Measurements from ENCODE around the gene PTMS. TPM values are rescaled to one million over a fixed set of nuclear protein-coding genes. Genes with fewer than 3 reads are reported as not detected.

Gene PTMS
- total RNA-seq, 1 donor from 2014 or later = 152 TPM

GRCh38 chr12:6779708-6780432, 13.7 kb downstream of the PTMS start:
- intact Hi-C loops (cut with DNase I) = loop anchor here (1.0 to 5.0 kb wide), 4 partner anchors 27 to 163 kb away; partner anchors contain the start of genes GPR162 and MLF2
- no peak for DNase-seq (ENCODE audit: missing footprints)
- ATAC-seq = no peak

- DNase-seq (ENCODE audit: missing footprints) (no peak), ATAC-seq (no peak)
- intact Hi-C loops (cut with DNase I) = loop anchor here (5.0 kb wide), 1 partner anchor 42 kb away; the partner anchor contains the start of gene GPR162
Observed at GRCh38 chr12:6780573-6780972, 14.4 kb downstream of the PTMS start.

- ATAC-seq = no peak
- no peak for DNase-seq (ENCODE audit: missing footprints)
- intact Hi-C loops (cut with DNase I) = loop anchor here (5.0 kb wide), 1 partner anchor 40 kb away; the partner anchor contains the start of gene GPR162
Observed at GRCh38 chr12:6782119-6782518, 16.0 kb downstream of the PTMS start.

- intact Hi-C loops (cut with DNase I) = loop anchor here (5.0 kb wide), 1 partner anchor 39 kb away; the partner anchor contains the start of gene GPR162
- ATAC-seq = no peak
- no peak for DNase-seq (ENCODE audit: missing footprints)
Observed at GRCh38 chr12:6782850-6783566, 16.8 kb downstream of the PTMS start.

GRCh38 chr12:6783828-6784227, 17.7 kb downstream of the PTMS start:
- no peak for DNase-seq (ENCODE audit: missing footprints)
- intact Hi-C loops (cut with DNase I) = loop anchor here (5.0 kb wide), 1 partner anchor 38 kb away; the partner anchor contains the start of gene GPR162
- no peak for ATAC-seq

- no peak for DNase-seq (ENCODE audit: missing footprints)
- intact Hi-C loops (cut with DNase I) = loop anchor here (5.0 kb wide), 1 partner anchor 38 kb away; the partner anchor contains the start of gene GPR162
- ATAC-seq = no peak
Observed at GRCh38 chr12:6784296-6784695, 18.1 kb downstream of the PTMS start.

GRCh38 chr12:6784761-6785160, 18.6 kb downstream of the PTMS start:
- no peak for ATAC-seq
- no peak for DNase-seq (ENCODE audit: missing footprints)
- intact Hi-C loops (cut with DNase I) = loop anchor here (5.0 kb wide), 1 partner anchor 38 kb away; the partner anchor contains the start of gene GPR162

GRCh38 chr12:6786416-6787094, 20.4 kb downstream of the PTMS start:
- intact Hi-C loops (cut with DNase I) = no loop called here
- no peak for ATAC-seq

GRCh38 chr12:6787309-6787708, 21.1 kb downstream of the PTMS start:
- intact Hi-C loops (cut with DNase I) = no loop called here
- ATAC-seq (no peak), DNase-seq (ENCODE audit: missing footprints) (no peak)

More at GRCh38 chr12:6786416-6787094, 20.4 kb downstream of the PTMS start:
- no peak for DNase-seq (ENCODE audit: missing footprints)

- intact Hi-C loops (cut with DNase I) = no loop called here
- DNase-seq (ENCODE audit: missing footprints) (peak; percentile 87), ATAC-seq (peak; percentile 77)
Observed at GRCh38 chr12:6788972-6789924, 23.1 kb downstream of the PTMS start, which contains the start of gene CD4. CD4 (plus strand) TSS chr12:6789528; CDS start chr12:6800139, 10,611 bp downstream.

- DNase-seq (ENCODE audit: missing footprints) = no peak
Observed at GRCh38 chr12:6790496-6791150, 24.5 kb downstream of the PTMS start.

GRCh38 chr12:6791931-6792520, 25.9 kb downstream of the PTMS start:
- intact Hi-C loops (cut with DNase I) = no loop called here
- DNase-seq (ENCODE audit: missing footprints) (no peak), ATAC-seq (peak; percentile 9)

More at GRCh38 chr12:6790496-6791150, 24.5 kb downstream of the PTMS start:
- intact Hi-C loops (cut with DNase I) = no loop called here
- no peak for ATAC-seq

- intact Hi-C loops (cut with DNase I) = loop anchor here (1.0 kb wide), 1 partner anchor 37 kb away; no protein-coding TSS in a partner anchor
- DNase-seq (ENCODE audit: missing footprints) = peak; percentile 81
Observed at GRCh38 chr12:6792522-6793201, 26.5 kb downstream of the PTMS start.

GRCh38 chr12:6795088-6795487, 28.9 kb downstream of the PTMS start:
- DNase-seq (ENCODE audit: missing footprints) (no peak), ATAC-seq (no peak)
- intact Hi-C loops (cut with DNase I) = no loop called here

More at GRCh38 chr12:6792522-6793201, 26.5 kb downstream of the PTMS start:
- peak; percentile 70 for ATAC-seq

- intact Hi-C loops (cut with DNase I) = no loop called here
- no peak for ATAC-seq
- DNase-seq (ENCODE audit: missing footprints) = no peak
Observed at GRCh38 chr12:6796576-6796975, 30.4 kb downstream of the PTMS start.

GRCh38 chr12:6799147-6799546, 33.0 kb downstream of the PTMS start:
- intact Hi-C loops (cut with DNase I) = no loop called here
- ATAC-seq (no peak), DNase-seq (ENCODE audit: missing footprints) (no peak)
